H1 (cell line): Measurements from ENCODE around the gene RFX1. TPM values are rescaled to one million over a fixed set of nuclear protein-coding genes. Genes with fewer than 3 reads are reported as not detected.

Source experiments
- CTCF ChIA-PET: fragments of 300-600 bp; sonication (Branson Sonifier 250); formaldehyde crosslinking; loops from one replicate; lab custom pipeline; 2021; ENCODE audit not compliant: partially characterized antibody; lab: Charles Lee
- POLR2A ChIA-PET: fragments of 300-600 bp; sonication (Branson Sonifier 250); formaldehyde crosslinking; loops from one replicate; lab custom pipeline; 2021; ENCODE audit warnings: inconsistent platforms; ENCODE audit not compliant: partially characterized antibody; lab: Charles Lee
- DNase-seq, 2 experiments: peaks; one replicate each; pipeline versions ENCODE4 v3.0.0 to v3.0.0-alpha.2; 2010 to 2022; ENCODE audit warnings: low spot score in 2 of 2, low read depth in 1 of 2, mixed read lengths in 1 of 2
- FAIRE-seq: peaks from 2 replicates; lab custom pipeline; 2011; peaks lifted over from hg19 to GRCh38; lab: Jason Lieb, UNC
- H2AFZ ChIP-seq: 2 replicates; pipeline ENCODE4 v1.8.1; 2012; ENCODE audit warnings: low read length, inconsistent platforms
- H2AK5ac ChIP-seq: 2 replicates; pipeline ENCODE4 v1.6.1; 2013; ENCODE audit warnings: low read depth, low read length
- H2BK120ac ChIP-seq: replicated peaks from 2 replicates; pipeline ENCODE3; 2013; ENCODE audit warnings: low read depth, low read length, inconsistent platforms
- H2BK12ac ChIP-seq: 2 replicates; pipeline ENCODE4 v1.6.1; 2013; ENCODE audit warnings: low read depth, low read length
- H2BK15ac ChIP-seq: 2 replicates; pipeline ENCODE4 v1.6.1; 2013; ENCODE audit warnings: low read length
- H2BK20ac ChIP-seq: 2 replicates; pipeline ENCODE4 v1.6.1; 2013; ENCODE audit warnings: low read length
- H2BK5ac ChIP-seq: 2 replicates; pipeline ENCODE4 v1.6.1; 2013; ENCODE audit warnings: low read depth, low read length
- H3K14ac ChIP-seq: 2 replicates; pipeline ENCODE4 v1.6.1; 2013; ENCODE audit warnings: inconsistent platforms; ENCODE audit not compliant: insufficient read length
- H3K18ac ChIP-seq: 2 replicates; pipeline ENCODE4 v1.6.1; 2013; ENCODE audit warnings: low read length; ENCODE audit errors: extremely low read depth
- H3K23ac ChIP-seq: 2 replicates; pipeline ENCODE4 v1.6.1; 2013; ENCODE audit warnings: inconsistent platforms; ENCODE audit not compliant: insufficient read length
- H3K23me2 ChIP-seq: 2 replicates; pipeline ENCODE4 v1.6.1; 2013; ENCODE audit warnings: low read depth, low read length
- H3K27ac ChIP-seq: 2 replicates; pipeline ENCODE4 v1.6.1; 2011; ENCODE audit warnings: low read depth, low read length, inconsistent platforms
- H3K27me3 ChIP-seq, 4 experiments: replicated peaks in 1 of 4; 1 replicate in 1 of 4; 2 replicates in 3 of 4; pipeline versions ENCODE4 v1.6.1 to v1.8.1; 2011 to 2013; ENCODE audit warnings: low read length in 3 of 4, mild to moderate bottlenecking in 3 of 4, inconsistent platforms in 2 of 4, mixed read lengths in 2 of 4, moderate library complexity in 1 of 4; ENCODE audit not compliant: control insufficient read depth in 3 of 4, insufficient read depth in 3 of 4; ENCODE audit errors: extremely low read depth in 1 of 4
- H3K36me3 ChIP-seq, 4 experiments: 2 replicates each; pipeline versions ENCODE4 v1.6.1 to v1.8.1; 2011 to 2013; ENCODE audit warnings: mild to moderate bottlenecking in 4 of 4, low read length in 3 of 4, moderate library complexity in 2 of 4, control low read depth in 1 of 4, inconsistent platforms in 1 of 4; ENCODE audit not compliant: insufficient read depth in 4 of 4, control insufficient read depth in 2 of 4
- H3K4ac ChIP-seq: replicated peaks from 2 replicates; pipeline ENCODE3; 2013; ENCODE audit warnings: low read length, low read depth, mixed read lengths, inconsistent platforms; ENCODE audit not compliant: insufficient read length
- H3K4me1 ChIP-seq, 4 experiments: replicated peaks in 1 of 4; 1 replicate in 1 of 4; 2 replicates in 3 of 4; pipeline versions ENCODE4 v1.6.1 to v1.8.1; 2011 to 2013; ENCODE audit warnings: low read length in 3 of 4, inconsistent platforms in 2 of 4, mixed read lengths in 1 of 4; ENCODE audit not compliant: insufficient read depth in 4 of 4, control insufficient read depth in 3 of 4
- H3K4me2 ChIP-seq, 2 experiments: 2 replicates each; pipeline versions ENCODE4 v1.6.1 to v1.8.1; 2011 to 2013; ENCODE audit warnings: low read depth in 2 of 2, low read length in 2 of 2, control low read depth in 1 of 2, inconsistent platforms in 1 of 2, mild to moderate bottlenecking in 1 of 2; ENCODE audit not compliant: insufficient read depth in 1 of 2
- H3K4me3 ChIP-seq, 4 experiments: fragments of 200-600, 300-600 bp in 1 of 4; sonication (generic), shearing (Covaris generic), sonication (Bioruptor Twin) in 1 of 4; 2 replicates each; pipeline versions ENCODE4 v1.5.1 to v1.8.1; 2011 to 2016; ENCODE audit warnings: low read length in 4 of 4, low read depth in 3 of 4, control low read depth in 2 of 4, inconsistent platforms in 2 of 4, mild to moderate bottlenecking in 2 of 4, mixed read lengths in 1 of 4, moderate library complexity in 1 of 4; ENCODE audit not compliant: insufficient read depth in 2 of 4; ENCODE audit errors: extremely low read depth in 1 of 4
- H3K56ac ChIP-seq: replicated peaks from 2 replicates; pipeline ENCODE3; 2013; ENCODE audit warnings: low read depth, mild to moderate bottlenecking, mixed read lengths, low read length, inconsistent platforms; ENCODE audit not compliant: insufficient read length
- H3K79me1 ChIP-seq: 2 replicates; pipeline ENCODE4 v1.6.1; 2013; ENCODE audit warnings: low read depth, low read length, control low read depth
- H3K79me2 ChIP-seq, 2 experiments: 2 replicates each; pipeline versions ENCODE4 v1.6.1 to v1.8.1; 2012 to 2013; ENCODE audit warnings: low read length in 2 of 2, mild to moderate bottlenecking in 2 of 2, inconsistent platforms in 1 of 2; ENCODE audit not compliant: insufficient read depth in 2 of 2, control insufficient read depth in 1 of 2
- H3K9ac ChIP-seq, 4 experiments: replicated peaks in 1 of 4; 1 replicate in 1 of 4; 2 replicates in 3 of 4; pipeline versions ENCODE4 v1.6.1 to v1.8.1; 2011 to 2013; ENCODE audit warnings: low read depth in 3 of 4, low read length in 3 of 4, control low read depth in 2 of 4, mild to moderate bottlenecking in 2 of 4, moderate library complexity in 2 of 4, inconsistent platforms in 1 of 4; ENCODE audit errors: extremely low read depth in 1 of 4
- H3K9me3 ChIP-seq, 2 experiments: 2 replicates each; pipeline versions ENCODE4 v1.6.1 to v1.8.1; 2012 to 2013; ENCODE audit warnings: mild to moderate bottlenecking in 2 of 2, moderate library complexity in 2 of 2, control low read depth in 1 of 2, inconsistent platforms in 1 of 2, low read depth in 1 of 2, low read length in 1 of 2, mixed read lengths in 1 of 2; ENCODE audit not compliant: insufficient read depth in 2 of 2
- H4K20me1 ChIP-seq, 2 experiments: replicated peaks in 1 of 2; 2 replicates each; pipeline versions ENCODE3 to v1.8.1; 2011 to 2013; ENCODE audit warnings: inconsistent platforms in 2 of 2, low read length in 2 of 2, mild to moderate bottlenecking in 1 of 2; ENCODE audit not compliant: insufficient read depth in 2 of 2, control insufficient read depth in 1 of 2
- H4K5ac ChIP-seq: 2 replicates; pipeline ENCODE4 v1.6.1; 2013; ENCODE audit warnings: low read length, low read depth, mixed read lengths, inconsistent platforms; ENCODE audit not compliant: insufficient read length
- H4K8ac ChIP-seq: 2 replicates; pipeline ENCODE4 v1.8.0; 2013; ENCODE audit warnings: mild to moderate bottlenecking, moderate library complexity, low read length, inconsistent platforms; ENCODE audit not compliant: insufficient read depth; ENCODE audit errors: extremely low read depth
- H4K91ac ChIP-seq: replicated peaks from 2 replicates; pipeline ENCODE3; 2013; ENCODE audit warnings: low read length, mixed read lengths, inconsistent platforms; ENCODE audit not compliant: insufficient read length
- BACH1 ChIP-seq: IDR thresholded peaks from 2 replicates; pipeline ENCODE4 v1.6.1; 2012; ENCODE audit warnings: low read length, improper control_type of control experiment
- BCL11A ChIP-seq, 2 experiments: IDR thresholded peaks; one replicate each; pipeline ENCODE4 v1.6.1; 2011; ENCODE audit warnings: low read depth in 2 of 2, low read length in 2 of 2, mild to moderate bottlenecking in 2 of 2
- CBX5 ChIP-seq: fragments of 300-800, 300-1000 bp; sonication (generic); IDR thresholded peaks from 2 replicates; pipeline ENCODE4 v1.7.1; 2016; ENCODE audit warnings: antibody characterized with exemption, low read length, low read depth
- CBX8 ChIP-seq: fragments of 300-800, 300-1000 bp; sonication (generic); IDR thresholded peaks from 2 replicates; pipeline ENCODE4 v1.7.1; 2016; ENCODE audit warnings: low read depth, low read length, borderline replicate concordance
- CEBPB ChIP-seq: IDR thresholded peaks from 2 replicates; pipeline ENCODE4 v1.6.1; 2012; ENCODE audit warnings: low read depth, low read length
- KDM1A ChIP-seq: fragments of 200-600, 300-600 bp; sonication (generic); IDR thresholded peaks from 2 replicates; pipeline ENCODE4 v1.7.1; 2016; ENCODE audit warnings: mild to moderate bottlenecking, low read length, borderline replicate concordance
- MAX ChIP-seq: IDR thresholded peaks from 2 replicates; pipeline ENCODE4 v1.6.1; 2012; ENCODE audit warnings: inconsistent platforms
- PHF8 ChIP-seq: fragments of 200-600 bp; sonication (generic); conservative IDR thresholded peaks from 2 replicates; pipeline ENCODE4 v1.7.1; 2012; ENCODE audit warnings: low read depth, mild to moderate bottlenecking, inconsistent platforms, low read length, moderate library complexity
- POU5F1 ChIP-seq: IDR thresholded peaks from 2 replicates; pipeline ENCODE4 v1.6.1; 2011; ENCODE audit warnings: low read depth, mild to moderate bottlenecking, low read length, moderate library complexity
- SIRT6 ChIP-seq: IDR thresholded peaks from one replicate; pipeline ENCODE4 v1.7.1; 2012; ENCODE audit warnings: low read length, inconsistent platforms
- SRF ChIP-seq: IDR thresholded peaks from 2 replicates; pipeline ENCODE4 v1.6.1; 2011; ENCODE audit warnings: mild to moderate bottlenecking, low read depth, low read length, moderate library complexity
- TBP ChIP-seq: IDR thresholded peaks from 2 replicates; pipeline ENCODE4 v1.6.1; 2011; ENCODE audit warnings: low read depth, low read length, improper control_type of control experiment
- WGBS, 2 experiments: shearing (Covaris generic) in 1 of 2; methylation state at CpG; one replicate each; pipeline versions ENCODE4 v1.1.6 to v1.1.7; 2013 to 2015; ENCODE audit warnings: low lambda C conversion rate in 2 of 2, mixed read lengths in 2 of 2, inconsistent platforms in 1 of 2, low coverage in 1 of 2, missing lambda C conversion rate in 1 of 2; ENCODE audit not compliant: insufficient replicate concordance in 2 of 2, insufficient coverage in 1 of 2, insufficient read length in 1 of 2; ENCODE audit errors: extremely low coverage in 1 of 2, missing lambda C conversion rate in 1 of 2; 5-methylcytosine and 5-hydroxymethylcytosine counted together
- polyA plus RNA-seq, 7 experiments: library from polyadenylated mRNA; depleted of rRNA in 3 of 7; stranded (reverse) in 5 of 7; unstranded in 2 of 7; fragments of >200 nt in 5 of 7; fragments of 200-250 nt in 2 of 7; gene quantifications; 1 replicate in 5 of 7; 2 replicates in 1 of 7; 4 replicates in 1 of 7; pipeline versions ENCODE4 v1.2.1 to v1.2.3, GENCODE V29; 2011 to 2013; ENCODE audit warnings: missing spikeins in 2 of 7, mixed read lengths in 2 of 7
- total RNA-seq: library from RNA; stranded (reverse); fragmentation: NEBNext Ultra II Directional; extraction: Animal tissue kit (Norgen Biotek cat#: 25700); gene quantifications from 2 replicates; pipeline ENCODE4 v1.2.1, GENCODE V29; 2021
- TF ChIP-seq, protein P1 (sequence below): IDR thresholded peaks from 2 replicates; pipeline ENCODE4 v1.6.1; 2011; ENCODE audit warnings: low read depth, mild to moderate bottlenecking, low read length; ENCODE audit not compliant: insufficient read depth

The RFX1 gene
- total and polyA plus RNA-seq, 2 of the 8 experiments (the other 6 are each of a cell fraction or from before 2014, with no cell fraction given) = 4.9 to 17.0 TPM

DNA sequence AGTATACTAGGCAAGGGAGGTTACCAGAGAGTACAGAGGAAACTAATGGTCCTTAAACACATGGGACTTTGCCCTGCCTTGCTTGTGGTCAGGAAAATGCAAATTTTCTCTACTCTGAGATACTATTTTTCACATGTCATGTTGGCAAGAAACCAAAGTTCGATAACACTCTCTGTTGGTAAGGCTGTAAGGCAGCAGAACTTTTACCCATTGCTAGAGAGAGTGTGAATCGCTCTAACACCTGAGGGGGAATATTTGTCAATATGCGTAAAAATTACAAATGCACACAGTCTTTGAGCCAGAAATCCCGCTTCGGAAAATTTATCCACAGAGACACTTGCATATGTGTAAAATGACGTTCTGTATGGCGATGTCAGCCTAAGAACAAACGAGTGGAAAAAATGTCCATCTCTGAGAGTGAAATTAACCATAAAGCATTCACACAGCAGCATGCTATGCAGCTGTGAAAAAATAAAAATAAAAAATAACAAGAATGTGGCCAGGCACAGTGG is 9.5 kb upstream of the RFX1 start:
- no peaks in the 10 kb centered on the region for H3K79me2 ChIP-seq
- no peak overlapping the region for H2BK12ac ChIP-seq
- H3K18ac ChIP-seq = no peak overlapping the region
- H3K9ac ChIP-seq = no peak overlapping the region
- H3K4me3 ChIP-seq = no peak overlapping the region
- H3K36me3 ChIP-seq = no peaks in the 10 kb centered on the region
- no peak overlapping the region for H2BK120ac ChIP-seq
- H4K8ac ChIP-seq = no peak overlapping the region
- H3K23me2 ChIP-seq = no peaks in the 10 kb centered on the region
- H2BK20ac ChIP-seq = no peak overlapping the region
- no peaks in the 10 kb centered on the region for H4K20me1 ChIP-seq
- no peak overlapping the region for H3K56ac ChIP-seq
- H2AFZ ChIP-seq = no peak overlapping the region
- no peak overlapping the region for H3K14ac ChIP-seq
- H3K27me3 ChIP-seq = no peaks in the 10 kb centered on the region
- no peak overlapping the region for H3K4me2 ChIP-seq
- ChIA-PET CTCF (interaction anchor here (1.0 kb wide), 1 partner anchor 9 kb away, joined by 3 read pairs; no protein-coding TSS in a partner anchor), POLR2A (interaction anchor here (0.6 kb wide), 1 partner anchor 42 kb away, joined by 3 read pairs; no protein-coding TSS in a partner anchor)
- no peaks in the 10 kb centered on the region for H3K4me1 ChIP-seq
- H3K27ac ChIP-seq = no peak overlapping the region
- FAIRE-seq = no peak
- no peak overlapping the region for H2AK5ac ChIP-seq
- no peak overlapping the region for H3K4ac ChIP-seq
- H3K9me3 ChIP-seq = 0 out of 4 replicates have a peak, but pooled peaks cover 0 to 4% of the 10 kb centered on the region in 2 experiments
- no peak overlapping the region for H4K5ac ChIP-seq
- no peak for DNase-seq
- no peak overlapping the region for H4K91ac ChIP-seq
- 79% methylated on average over 8 of the region's 8 CpGs; no CpG with 5 or more reads in 1 of the 2 experiments for WGBS, 2 experiments
- H2BK5ac ChIP-seq = no peak overlapping the region
- H2BK15ac ChIP-seq = no peak overlapping the region
- no peak overlapping the region for H3K23ac ChIP-seq
- no peaks in the 10 kb centered on the region for H3K79me1 ChIP-seq
- no peak for TF ChIP-seq BACH1
- TF ChIP-seq POU5F1 = no peak
- TF ChIP-seq CEBPB = no peak
- TF ChIP-seq TBP = no peak
- TF ChIP-seq CBX5 = no peak
- TF ChIP-seq PHF8 = no peak
- no peak for TF ChIP-seq MAX
- TF ChIP-seq SRF = no peak
- TF ChIP-seq CBX8 = no peak
- TF ChIP-seq KDM1A = no peak
- TF ChIP-seq SIRT6 = no peak
- TF ChIP-seq BCL11A (IDR thresholded peaks at IDR 0.05; ENCODE audit: low read depth in 2 of 2, low read length in 2 of 2) = no peak
- TF ChIP-seq, protein P1, sequence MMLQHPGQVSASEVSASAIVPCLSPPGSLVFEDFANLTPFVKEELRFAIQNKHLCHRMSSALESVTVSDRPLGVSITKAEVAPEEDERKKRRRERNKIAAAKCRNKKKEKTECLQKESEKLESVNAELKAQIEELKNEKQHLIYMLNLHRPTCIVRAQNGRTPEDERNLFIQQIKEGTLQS = no peak
